ENCODE measurements around the gene BEND6.
"Not testable (repeated sequence)": the region's sequence is repeated elsewhere in the genome, so short reads cannot be mapped to it uniquely, and the experiment has no call there.

Gene BEND6

GRCh38 chr6:57033228-57033627 lies 78.3 kb downstream of the BEND6 start:
- DNase-seq (ENCODE audit: low read depth in 2 of 2) = no peak

- DNase-seq (ENCODE audit: low read depth in 2 of 2) = no peak
These were observed 80.6 kb downstream of the BEND6 start for GRCh38 chr6:57035549-57035948.

GRCh38 chr6:57038906-57039305 lies 84.0 kb downstream of the BEND6 start:
- no peak for DNase-seq (ENCODE audit: low read depth in 2 of 2)

GRCh38 chr6:57040011-57040410 lies 85.1 kb downstream of the BEND6 start:
- no peak for DNase-seq (ENCODE audit: low read depth in 2 of 2)

GRCh38 chr6:57044061-57044460 lies 89.2 kb downstream of the BEND6 start:
- not testable (repeated sequence) for DNase-seq (ENCODE audit: low read depth in 2 of 2)

- no peak for DNase-seq (ENCODE audit: low read depth in 2 of 2)
These were observed 89.7 kb downstream of the BEND6 start for GRCh38 chr6:57044568-57044967.

- DNase-seq (ENCODE audit: low read depth in 2 of 2) = peak; percentile 62 to 72
These were observed 91.7 kb downstream of the BEND6 start, which contains the start of gene KIAA1586 for GRCh38 chr6:57046332-57047256. Gene KIAA1586, plus strand, starts transcription at chr6:57046693. Its CDS starts 63 bp downstream, at chr6:57046756.

GRCh38 chr6:57047257-57047585 lies 92.3 kb downstream of the BEND6 start:
- not testable (repeated sequence) for DNase-seq (ENCODE audit: low read depth in 2 of 2)

GRCh38 chr6:57047859-57048258 lies 93.0 kb downstream of the BEND6 start:
- not testable (repeated sequence) for DNase-seq (ENCODE audit: low read depth in 2 of 2)

GRCh38 chr6:57048577-57048976 lies 93.7 kb downstream of the BEND6 start:
- DNase-seq (ENCODE audit: low read depth in 2 of 2) = no peak

GRCh38 chr6:57063847-57064246 lies 108.9 kb downstream of the BEND6 start:
- DNase-seq (ENCODE audit: low read depth in 2 of 2) = no peak

GRCh38 chr6:57064809-57065208 lies 109.9 kb downstream of the BEND6 start:
- no peak for DNase-seq (ENCODE audit: low read depth in 2 of 2)

- no peak for DNase-seq (ENCODE audit: low read depth in 2 of 2)
These were observed 113.2 kb downstream of the BEND6 start for GRCh38 chr6:57068061-57068460.

GRCh38 chr6:57069228-57069627 lies 114.3 kb downstream of the BEND6 start:
- no peak for DNase-seq (ENCODE audit: low read depth in 2 of 2)

GRCh38 chr6:57069920-57070331 lies 115.0 kb downstream of the BEND6 start:
- no peak for DNase-seq (ENCODE audit: low read depth in 2 of 2)

GRCh38 chr6:57072108-57072507 lies 117.2 kb downstream of the BEND6 start:
- DNase-seq (ENCODE audit: low read depth in 2 of 2) = no peak

- DNase-seq (ENCODE audit: low read depth in 2 of 2) = no peak
These were observed 119.5 kb downstream of the BEND6 start for GRCh38 chr6:57074383-57074782.

- no peak for DNase-seq (ENCODE audit: low read depth in 2 of 2)
These were observed 120.2 kb downstream of the BEND6 start for GRCh38 chr6:57075092-57075491.

Measured in stimulated activated CD4-positive, alpha-beta T cell treated with anti-CD3 and anti-CD28 coated beads, Interleukin-1b, Interleukin-23, amount 100 ng/mL, for 4 hours (primary cell).